SIG-M5 treated with dmso at 0.1 percent for 504 hours (cell line): Measurements from ENCODE around the gene PHB1.
"Not testable (repeated sequence)": the region's sequence is repeated elsewhere in the genome, so short reads cannot be mapped to it uniquely, and the experiment has no call there.

ENCODE experiments used
- DNase-seq: peaks from one replicate; lab custom pipeline; 2025; ENCODE audit not compliant: unreplicated experiment; lab: John Stamatoyannopoulos, UW

Gene PHB1

GRCh38 chr17:49406421-49407061 lies 8.1 kb downstream of the PHB1 start:
- DNase-seq = no peak

DNA sequence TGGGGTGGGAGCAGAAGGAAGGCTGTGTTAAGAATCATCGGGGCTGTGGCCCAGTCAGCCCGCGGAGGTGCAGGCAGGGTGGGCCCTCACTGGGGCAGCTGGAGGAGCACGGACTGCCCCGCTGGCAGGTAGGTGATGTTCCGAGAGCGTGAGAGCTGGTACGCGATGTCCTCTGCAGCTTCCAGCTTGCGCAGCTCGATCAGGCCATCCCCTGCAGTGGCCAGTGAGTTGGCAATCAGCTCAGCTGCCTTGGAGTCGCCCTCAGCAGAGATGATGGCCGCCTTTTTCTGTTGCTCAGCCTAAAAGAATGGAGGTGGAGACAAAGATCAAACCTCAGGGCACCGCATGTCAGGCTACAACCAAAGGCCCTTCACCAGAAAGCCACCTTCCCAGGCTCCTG lies 9.8 kb downstream of the PHB1 start:
- DNase-seq = no peak

DNA sequence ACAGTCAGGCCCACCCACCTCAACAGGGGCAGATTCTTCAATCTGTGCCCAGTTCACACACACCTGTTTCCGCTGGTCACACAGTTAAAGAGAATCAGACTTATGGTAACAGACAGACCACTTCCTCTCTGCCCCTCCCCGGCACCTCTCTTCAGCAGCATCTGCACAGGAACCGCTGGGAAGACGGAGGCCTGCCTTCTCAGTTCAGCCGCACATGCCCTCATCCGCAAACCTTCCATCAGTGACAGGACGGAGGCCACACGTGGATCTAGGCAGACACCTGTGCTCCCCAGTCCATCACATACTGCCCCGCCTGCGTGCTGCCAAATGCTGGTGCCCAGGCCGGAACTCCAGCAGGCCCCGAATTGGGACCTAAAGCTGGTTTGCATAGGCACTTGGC lies 10.3 kb downstream of the PHB1 start:
- DNase-seq = no peak

- no peak for DNase-seq
Observed at GRCh38 chr17:49403514-49404289, 11.0 kb downstream of the PHB1 start.

DNA sequence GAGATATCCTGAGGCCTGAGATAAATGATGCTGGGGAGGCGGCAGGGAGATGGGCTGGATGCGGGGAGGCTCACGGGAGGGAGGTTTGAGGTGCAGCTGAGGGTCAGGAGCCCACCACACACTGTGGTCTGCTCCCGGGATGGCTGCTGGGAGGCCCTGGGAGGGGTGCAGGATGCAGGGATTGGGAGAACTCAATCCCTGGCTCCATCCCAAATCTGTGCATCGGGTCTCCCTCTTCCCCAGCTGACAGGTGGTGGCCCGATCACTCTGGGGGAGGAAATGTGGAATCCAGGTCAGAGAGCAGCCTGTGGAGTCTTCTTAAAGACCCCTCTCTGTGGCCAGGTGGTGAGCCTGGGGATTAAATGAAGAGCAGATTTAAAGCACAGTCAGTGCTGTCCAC lies 12.0 kb downstream of the PHB1 start:
- DNase-seq = no peak

- no peak for DNase-seq
Observed at GRCh38 chr17:49401971-49402611, 12.6 kb downstream of the PHB1 start.

DNA sequence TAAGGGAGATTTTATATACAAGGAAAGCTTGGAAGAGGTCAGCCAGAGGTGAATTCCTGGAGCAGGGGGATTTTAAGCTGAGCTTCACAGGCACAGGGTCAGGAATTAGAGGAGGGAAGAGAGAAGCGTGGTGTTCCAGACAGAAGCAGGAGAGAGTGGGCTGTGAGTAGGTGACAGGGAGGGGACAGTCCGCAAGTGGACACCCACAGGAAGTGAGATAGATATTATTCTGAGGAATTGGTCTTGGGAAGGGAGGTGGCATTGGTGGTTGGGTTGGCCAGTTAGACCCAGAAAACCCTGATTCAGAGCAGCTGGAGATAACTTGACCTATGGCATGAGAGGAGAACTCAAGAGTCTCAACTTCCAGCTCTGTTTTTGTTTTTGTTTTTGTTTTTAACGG lies 14.7 kb downstream of the PHB1 start:
- no peak for DNase-seq

GRCh38 chr17:49397586-49397985 lies 17.1 kb downstream of the PHB1 start:
- no peak for DNase-seq

GRCh38 chr17:49393491-49394255 lies 21.0 kb downstream of the PHB1 start:
- DNase-seq = peak; percentile 43

GRCh38 chr17:49390548-49391324 lies 23.9 kb downstream of the PHB1 start:
- DNase-seq = peak; percentile 77

DNA sequence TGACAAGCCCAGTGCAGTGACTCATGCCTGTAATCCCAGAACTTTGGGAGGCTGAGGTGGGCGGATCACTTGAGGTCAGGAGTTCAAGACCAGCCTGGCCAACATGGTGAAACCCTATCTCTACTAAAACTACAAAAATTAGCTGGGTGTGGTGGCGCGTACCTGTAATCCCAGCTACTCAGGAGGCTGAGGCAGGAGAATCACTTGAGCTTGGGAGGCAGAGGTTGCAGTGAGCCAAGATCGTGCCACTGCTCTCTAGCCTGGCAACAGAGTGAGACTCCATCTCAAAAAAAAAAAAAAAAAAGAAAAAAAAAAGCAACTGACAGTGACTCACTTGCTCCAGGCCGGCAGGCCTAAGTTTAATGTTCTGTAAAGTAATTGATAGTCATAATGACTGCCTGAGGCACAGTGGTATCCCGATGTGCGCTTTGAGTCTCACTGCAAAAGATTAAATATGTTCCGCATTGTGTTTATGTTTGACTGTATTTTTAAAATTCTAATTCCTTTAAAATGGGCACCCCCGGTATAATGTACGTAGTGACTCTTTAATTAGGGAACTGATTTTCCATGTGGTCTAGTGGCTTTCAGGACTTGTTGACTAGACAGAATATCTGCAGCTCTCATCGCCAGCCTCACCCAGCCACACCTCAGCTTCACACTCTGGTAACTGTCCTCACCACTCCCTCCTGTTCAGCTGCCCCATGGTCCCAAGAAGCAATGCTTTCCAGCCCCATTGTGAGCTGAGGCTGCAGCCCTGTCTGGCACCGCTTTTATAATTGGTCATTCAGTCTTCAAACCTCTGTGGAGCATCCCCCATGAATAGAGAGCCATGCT lies 25.0 kb downstream of the PHB1 start:
- DNase-seq = not testable (repeated sequence)

GRCh38 chr17:49388692-49389513 lies 25.8 kb downstream of the PHB1 start:
- no peak for DNase-seq

DNA sequence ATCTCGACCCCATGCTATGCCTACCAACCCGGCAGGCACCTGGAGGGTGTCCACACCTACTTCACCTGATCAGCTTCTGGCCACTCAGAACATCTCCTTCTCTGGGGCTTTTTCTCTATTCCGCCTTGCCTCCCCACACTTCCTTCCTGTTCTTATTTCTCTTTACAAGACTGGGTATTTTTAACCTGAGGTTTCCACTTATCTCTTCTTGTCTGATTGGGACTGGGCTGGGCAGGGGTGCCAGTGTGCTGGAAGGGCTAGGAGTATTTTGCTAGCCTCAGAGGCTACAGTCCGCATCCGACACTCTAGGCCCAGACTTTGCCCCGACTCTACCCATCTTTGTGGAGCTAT lies 26.4 kb downstream of the PHB1 start:
- peak; percentile 48 for DNase-seq

DNA sequence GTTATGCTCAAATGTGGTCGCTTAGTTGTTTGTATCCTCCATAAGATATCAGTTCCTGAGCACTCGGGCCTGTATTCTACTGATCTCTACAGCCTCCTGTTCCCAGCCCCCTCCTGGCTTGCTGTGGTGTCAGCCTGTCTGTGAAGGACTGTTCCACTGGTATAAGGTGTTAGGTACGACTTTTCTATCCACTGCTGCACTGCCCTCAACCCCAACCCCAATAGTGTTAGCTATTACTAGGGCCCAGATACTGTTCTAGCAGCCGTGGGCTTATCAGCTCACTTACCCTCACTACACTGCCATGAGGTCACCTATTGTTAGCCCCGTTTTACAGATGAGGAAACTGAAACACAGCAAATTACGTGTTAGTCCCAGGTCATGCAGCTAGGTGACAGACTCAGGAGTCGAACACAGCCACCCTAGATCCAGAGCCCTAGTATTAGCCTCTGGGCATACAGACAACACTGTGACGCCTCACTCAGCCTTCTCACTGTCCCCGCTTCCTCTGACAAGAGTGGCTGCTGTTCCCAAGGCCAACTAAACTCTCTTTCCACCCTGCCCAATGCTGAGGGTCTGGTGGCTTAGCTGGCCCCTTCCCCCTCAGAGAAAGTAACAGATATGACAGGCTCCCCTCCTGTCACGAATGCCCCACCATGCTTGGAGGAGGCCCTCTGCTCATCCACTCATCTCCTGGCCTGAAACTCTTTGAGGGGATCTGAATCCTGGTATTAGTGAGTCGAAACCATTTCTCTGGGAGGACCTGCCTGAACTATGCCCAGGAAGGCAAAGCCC lies 27.0 kb downstream of the PHB1 start:
- DNase-seq = no peak

DNA sequence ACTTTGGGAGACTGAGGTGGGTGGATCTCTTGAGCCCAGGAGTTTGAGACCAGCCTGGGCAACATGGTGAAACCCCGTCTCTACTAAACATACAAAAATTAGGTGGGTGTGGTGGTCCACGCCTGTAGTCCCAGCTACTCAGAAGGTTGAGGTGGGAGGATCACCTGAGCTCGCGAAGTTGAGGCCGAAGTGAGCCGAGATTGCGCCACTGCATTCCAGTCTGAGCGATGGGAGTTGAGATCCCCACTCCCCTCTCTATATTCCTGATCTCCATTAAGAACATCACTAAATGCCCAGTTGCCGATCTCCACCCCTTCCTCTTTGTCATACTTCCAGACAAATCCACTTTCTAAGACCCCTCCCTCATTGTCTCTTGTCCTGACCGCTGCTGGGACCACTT lies 28.3 kb downstream of the PHB1 start:
- DNase-seq = no peak

GRCh38 chr17:49384951-49385350 lies 29.7 kb downstream of the PHB1 start:
- no peak for DNase-seq

DNA sequence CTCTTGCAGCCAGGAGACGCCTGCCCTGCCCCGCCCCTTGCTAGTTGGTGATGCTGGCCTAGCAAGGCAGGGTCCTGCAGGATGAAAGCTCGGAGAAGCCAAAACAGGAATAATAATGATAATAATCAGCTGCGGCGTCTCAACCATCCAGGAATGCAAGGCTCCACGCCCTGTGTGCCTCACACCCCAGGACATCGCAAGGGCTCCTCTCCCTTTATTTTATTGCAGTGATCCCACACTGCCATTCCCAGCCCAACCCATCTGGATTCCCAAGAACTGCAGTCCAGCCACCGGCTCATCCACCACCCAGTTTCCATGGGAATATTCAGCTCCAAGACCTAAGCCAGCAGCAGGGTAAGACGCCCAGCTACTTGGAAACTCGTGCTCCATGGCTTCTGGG lies 31.6 kb downstream of the PHB1 start:
- no peak for DNase-seq

- DNase-seq = no peak
Observed at GRCh38 chr17:49382556-49382955, 32.1 kb downstream of the PHB1 start.
